GM12874 (cell line): Measurements from ENCODE around the gene KCNA10.

Experiments
- TF ChIP-seq, protein P1 (sequence below): IDR thresholded peaks from 2 replicates; pipeline ENCODE4 v1.5.1; 2011; ENCODE audit warnings: low read depth, mild to moderate bottlenecking, control low read depth, low read length, moderate library complexity; ENCODE audit not compliant: insufficient read depth

The KCNA10 gene

DNA sequence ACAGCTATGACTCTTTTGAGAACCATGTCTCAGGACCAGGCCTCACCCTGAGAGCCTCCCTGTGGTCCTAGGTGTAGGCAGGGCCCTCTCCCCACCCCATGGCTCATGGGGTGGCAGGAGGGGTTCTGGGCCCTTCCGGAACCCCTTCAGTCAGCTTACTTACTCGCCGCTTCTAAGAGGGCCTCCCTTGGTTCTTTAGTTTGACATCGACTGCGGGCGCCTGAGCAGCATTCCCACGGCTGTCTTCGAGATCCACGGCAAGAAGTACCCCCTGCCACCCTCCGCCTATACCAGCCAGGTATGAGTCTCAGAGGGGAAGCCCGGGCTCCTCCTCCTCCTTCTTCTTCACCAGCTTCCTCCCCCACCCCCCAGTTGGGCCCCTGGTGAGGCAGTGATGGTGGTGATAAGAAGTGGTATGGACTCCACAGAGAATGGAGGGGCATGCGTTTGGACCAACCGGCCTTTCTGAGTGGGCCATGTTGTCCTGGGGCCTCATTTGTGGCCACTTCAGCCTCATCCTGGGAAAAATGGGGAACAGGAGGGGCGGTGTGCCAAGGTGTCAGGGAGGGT is 28.9 kb downstream of the KCNA10 start:
- TF ChIP-seq, protein P1, sequence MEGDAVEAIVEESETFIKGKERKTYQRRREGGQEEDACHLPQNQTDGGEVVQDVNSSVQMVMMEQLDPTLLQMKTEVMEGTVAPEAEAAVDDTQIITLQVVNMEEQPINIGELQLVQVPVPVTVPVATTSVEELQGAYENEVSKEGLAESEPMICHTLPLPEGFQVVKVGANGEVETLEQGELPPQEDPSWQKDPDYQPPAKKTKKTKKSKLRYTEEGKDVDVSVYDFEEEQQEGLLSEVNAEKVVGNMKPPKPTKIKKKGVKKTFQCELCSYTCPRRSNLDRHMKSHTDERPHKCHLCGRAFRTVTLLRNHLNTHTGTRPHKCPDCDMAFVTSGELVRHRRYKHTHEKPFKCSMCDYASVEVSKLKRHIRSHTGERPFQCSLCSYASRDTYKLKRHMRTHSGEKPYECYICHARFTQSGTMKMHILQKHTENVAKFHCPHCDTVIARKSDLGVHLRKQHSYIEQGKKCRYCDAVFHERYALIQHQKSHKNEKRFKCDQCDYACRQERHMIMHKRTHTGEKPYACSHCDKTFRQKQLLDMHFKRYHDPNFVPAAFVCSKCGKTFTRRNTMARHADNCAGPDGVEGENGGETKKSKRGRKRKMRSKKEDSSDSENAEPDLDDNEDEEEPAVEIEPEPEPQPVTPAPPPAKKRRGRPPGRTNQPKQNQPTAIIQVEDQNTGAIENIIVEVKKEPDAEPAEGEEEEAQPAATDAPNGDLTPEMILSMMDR, result no peak

DNA sequence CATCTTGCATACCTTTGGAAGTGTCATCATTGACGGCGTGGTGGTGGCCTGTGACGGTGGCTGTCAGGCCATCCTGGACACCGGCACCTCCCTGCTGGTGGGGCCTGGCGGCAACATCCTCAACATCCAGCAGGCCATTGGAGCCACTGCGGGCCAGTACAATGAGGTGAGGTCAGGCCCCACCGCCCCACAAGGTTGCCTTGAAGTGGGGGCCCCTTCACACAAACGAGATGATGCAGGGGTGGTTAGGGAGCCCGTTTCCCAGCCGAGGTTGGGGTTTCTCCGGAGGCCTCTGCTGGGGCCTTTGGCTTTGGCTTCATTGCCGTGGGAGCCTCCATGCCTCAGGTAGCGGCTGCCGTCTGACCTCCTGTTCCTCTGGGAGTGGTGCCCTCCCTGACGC is 29.6 kb downstream of the KCNA10 start:
- TF ChIP-seq, protein P1, result no peak

DNA sequence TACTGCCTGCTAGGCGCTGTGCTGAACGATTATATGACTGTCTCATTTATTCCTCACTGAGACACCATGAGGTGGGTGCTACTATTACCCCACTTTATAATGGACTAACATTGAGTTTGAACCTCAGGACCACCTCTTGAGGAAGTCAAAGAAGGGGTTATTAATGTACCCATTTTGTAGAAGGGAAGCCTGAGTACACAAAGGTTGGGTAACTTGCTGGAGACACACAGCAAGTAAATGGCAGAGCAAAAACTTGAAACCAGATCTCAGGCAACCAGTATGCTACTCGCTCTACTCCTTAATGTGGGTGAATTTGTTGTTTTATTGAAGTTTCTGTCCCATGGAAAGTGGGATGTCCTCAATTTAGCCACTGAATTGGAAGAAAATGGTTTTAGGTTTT is 30.1 kb downstream of the KCNA10 start:
- TF ChIP-seq, protein P1, result no peak

DNA sequence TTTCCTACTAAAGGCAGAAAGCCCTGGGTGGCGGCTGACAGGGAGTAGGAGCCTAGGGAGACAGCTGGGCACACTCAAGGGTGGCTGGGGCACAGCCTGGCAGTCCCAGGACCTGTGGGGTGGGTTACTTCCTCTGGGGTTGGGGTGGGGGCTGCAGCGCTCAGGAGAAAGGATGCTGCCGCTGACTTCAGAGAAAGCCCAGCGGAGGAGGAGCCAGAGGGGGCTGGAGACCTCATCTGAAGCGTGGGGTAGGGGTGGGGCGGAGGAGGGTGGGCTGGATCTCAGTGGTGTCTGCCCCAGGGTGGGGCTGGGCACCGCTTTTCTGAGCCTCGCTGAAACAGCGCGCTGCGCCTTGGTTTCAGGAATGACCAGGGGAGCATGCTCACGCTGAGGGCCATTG is 30.8 kb downstream of the KCNA10 start:
- TF ChIP-seq, protein P1, result no peak

DNA sequence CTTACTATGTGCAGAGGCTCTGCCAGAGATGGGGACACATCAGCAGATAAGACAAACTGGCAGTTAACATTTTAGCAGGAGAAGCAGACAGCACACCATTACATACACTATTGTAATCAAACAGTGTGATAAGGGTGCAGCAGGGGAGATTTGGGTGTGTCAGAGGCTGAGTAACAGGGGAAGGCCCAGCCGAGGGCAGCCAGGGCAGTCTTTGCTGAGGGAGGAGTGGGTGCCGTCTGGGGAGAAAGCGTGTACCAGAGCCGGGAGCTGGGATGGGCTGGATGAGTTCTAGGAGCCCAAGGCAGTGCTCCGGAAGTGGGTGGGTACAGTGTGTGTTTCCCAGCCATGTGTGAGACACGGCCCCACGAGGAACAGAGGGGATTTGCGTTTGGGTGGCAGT is 31.2 kb downstream of the KCNA10 start:
- TF ChIP-seq, protein P1, result no peak

DNA sequence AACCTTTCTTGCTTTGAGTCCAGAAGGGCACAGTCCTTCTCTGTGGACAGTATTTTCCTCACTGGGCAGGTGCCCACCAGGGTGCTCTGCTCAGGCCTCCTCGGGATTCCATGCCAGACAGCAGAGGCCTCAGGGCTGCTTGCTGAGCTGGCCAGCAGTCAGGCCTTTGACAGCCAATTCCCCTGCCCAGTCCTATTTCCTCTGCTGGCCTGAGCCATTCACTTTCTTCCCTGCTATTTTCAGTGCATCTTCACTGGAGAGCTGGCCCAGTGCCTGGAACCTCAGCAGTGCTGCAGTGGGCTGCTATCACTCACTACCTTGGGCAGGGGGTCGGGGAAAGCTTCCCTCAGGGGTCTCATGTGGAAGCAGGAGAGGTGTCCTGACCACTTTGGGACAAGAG is 33.2 kb downstream of the KCNA10 start:
- TF ChIP-seq, protein P1, result no peak

DNA sequence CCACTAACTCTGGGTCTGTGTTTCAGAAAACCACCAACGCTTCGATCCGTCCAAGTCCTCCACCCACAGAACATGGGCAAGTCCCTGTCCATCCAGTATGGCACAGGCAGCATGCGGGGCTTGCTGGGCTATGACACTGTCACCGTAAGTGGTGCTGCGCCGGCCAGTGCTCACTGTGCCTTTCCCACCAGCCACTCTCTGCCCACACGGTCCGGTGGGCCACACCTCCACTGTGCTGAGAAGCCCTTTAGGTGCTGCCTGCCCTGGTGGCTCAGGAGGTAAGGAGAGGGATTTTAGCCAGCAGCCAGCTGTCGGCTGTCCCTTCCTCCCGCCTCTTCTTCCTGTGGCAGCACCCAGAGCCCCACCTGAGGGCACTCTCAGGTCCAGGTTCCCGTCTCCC is 34.2 kb downstream of the KCNA10 start:
- TF ChIP-seq, protein P1, result no peak
